NCI-H526 treated with DMSO at 0.1 percent for 48 hours (cell line): Measurements from ENCODE around the gene SFXN1.

Experiments used
- DNase-seq: peaks from one replicate; lab custom pipeline; 2025; lab: John Stamatoyannopoulos, UW

The SFXN1 gene

DNA sequence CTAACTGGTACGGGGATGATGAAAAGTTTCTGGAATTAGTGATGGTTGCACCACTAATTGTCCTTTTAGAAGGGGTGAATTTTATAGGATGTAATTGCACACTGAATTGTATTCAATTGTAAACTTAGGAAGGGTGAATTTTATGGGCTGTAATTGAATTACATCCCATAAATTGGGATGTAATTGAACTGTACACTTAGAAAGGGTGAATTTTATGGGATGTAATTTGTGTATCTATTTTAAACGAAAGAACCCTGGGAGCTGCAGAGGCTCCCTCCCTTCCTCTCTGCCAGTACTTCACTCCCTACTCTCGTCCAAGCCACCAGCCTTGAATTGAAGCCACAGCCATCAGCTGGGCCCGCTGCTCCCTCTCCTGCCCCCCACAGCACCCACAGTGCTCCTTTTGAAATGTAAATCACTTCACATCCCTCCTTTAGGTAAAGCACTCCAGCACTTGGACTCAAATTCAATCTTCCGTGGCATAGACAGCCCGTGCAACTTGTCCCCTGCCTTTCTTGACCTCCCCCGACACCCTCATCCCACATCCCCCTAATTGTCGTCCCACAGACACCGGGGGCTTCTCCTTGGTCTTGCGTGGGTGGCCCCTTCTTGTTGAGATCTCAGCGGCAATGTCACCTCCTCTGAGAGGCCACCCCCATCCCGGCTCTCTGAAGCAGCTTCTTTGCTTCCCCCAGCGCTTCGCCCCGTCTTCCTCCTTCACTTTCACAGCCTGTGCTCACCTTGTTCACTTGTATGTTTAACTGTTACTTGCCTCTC, 95.3 kb downstream of the SFXN1 start:
- DNase-seq, result no peak

GRCh38 chr5:175575301-175575700, 96.9 kb downstream of the SFXN1 start:
- DNase-seq, result no peak

DNA sequence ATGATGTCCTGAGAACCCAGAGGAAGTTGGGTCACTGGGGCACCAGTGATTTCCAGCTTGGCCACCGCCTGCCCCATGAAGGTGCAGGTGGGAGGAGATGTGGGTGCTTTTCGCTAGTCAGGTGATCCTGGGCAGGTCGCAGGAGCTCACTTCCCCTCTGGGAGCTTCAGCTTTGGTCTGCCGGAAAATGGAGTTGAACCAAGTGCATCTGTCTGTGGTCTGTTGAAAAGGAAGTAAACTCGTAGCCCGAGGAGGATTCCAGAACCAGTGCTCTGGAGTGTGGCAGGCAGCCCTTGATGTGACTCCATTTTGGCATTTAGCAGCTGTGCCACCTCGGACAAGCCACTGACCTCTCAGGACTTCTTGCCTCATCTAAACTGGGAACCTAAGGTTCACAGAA, 97.7 kb downstream of the SFXN1 start:
- DNase-seq, result no peak

DNA sequence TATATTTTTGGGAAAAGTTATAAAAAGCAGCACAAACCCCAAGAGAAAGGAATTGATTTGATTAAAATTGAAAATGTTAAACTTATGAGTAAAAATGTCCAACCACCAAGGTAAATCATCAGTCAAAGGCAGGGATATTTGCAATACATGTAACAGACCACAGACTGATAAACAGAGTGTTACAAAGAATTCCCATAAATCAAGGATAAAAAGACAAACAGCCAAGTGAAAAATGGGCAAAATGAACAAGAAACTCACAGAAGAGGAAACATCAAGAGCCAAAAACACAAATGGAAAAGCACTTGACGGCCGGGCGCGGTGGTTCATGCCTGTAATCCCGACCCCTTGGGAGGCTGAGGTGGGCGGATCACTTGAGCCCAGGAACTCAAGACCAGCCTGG, 98.2 kb downstream of the SFXN1 start:
- DNase-seq, result no peak
